Activated T-helper 2 cell treated with anti-CD3 and anti-CD28 coated beads, Interferon-gamma antibody, Interleukin-2, Interleukin-4, amounts not matched to agents 10 μg/mL and 5 μg/mL and 100 μg/mL, durations not matched to agents 14 hours and 24 hours and 36 hours (primary cell): ENCODE results near the gene RAPGEF3. TPM values are rescaled to one million over a fixed set of nuclear protein-coding genes. Genes with fewer than 3 reads are reported as not detected.

Source experiments
- DNase-seq: peaks from one replicate; pipeline ENCODE4 v3.0.0; 2021; ENCODE audit warnings: low spot score
- H3K27ac Mint-ChIP-seq: one replicate; pipeline ENCODE4 v1.8.0; 2021; ENCODE audit warnings: mixed read lengths
- H3K27me3 Mint-ChIP-seq: one replicate; pipeline ENCODE4 v1.8.0; 2021; ENCODE audit warnings: low read depth, mixed read lengths
- H3K36me3 Mint-ChIP-seq: one replicate; pipeline ENCODE4 v1.8.0; 2021; ENCODE audit warnings: low read depth, mixed read lengths
- H3K4me1 Mint-ChIP-seq: one replicate; pipeline ENCODE4 v1.8.0; 2021; ENCODE audit warnings: low read depth, mixed read lengths
- H3K4me3 Mint-ChIP-seq: one replicate; pipeline ENCODE4 v1.8.0; 2021; ENCODE audit warnings: low read depth, mild to moderate bottlenecking, moderate library complexity, mixed read lengths
- H3K9me3 Mint-ChIP-seq: one replicate; pipeline ENCODE4 v1.8.0; 2021; ENCODE audit warnings: mixed read lengths
- intact Hi-C: fragments of 100-400 bp; cut with micrococcal nuclease; formaldehyde crosslinking; loops from one replicate; pipeline ENCODE4 v1.15.1; 2023
- total RNA-seq: library from RNA; stranded (reverse); gene quantifications from 2 replicates; pipeline ENCODE4 v1.2.3, GENCODE V29; 2022

RAPGEF3 gene
- total RNA-seq, 1 donor from 2014 or later: 2.7 TPM

DNA sequence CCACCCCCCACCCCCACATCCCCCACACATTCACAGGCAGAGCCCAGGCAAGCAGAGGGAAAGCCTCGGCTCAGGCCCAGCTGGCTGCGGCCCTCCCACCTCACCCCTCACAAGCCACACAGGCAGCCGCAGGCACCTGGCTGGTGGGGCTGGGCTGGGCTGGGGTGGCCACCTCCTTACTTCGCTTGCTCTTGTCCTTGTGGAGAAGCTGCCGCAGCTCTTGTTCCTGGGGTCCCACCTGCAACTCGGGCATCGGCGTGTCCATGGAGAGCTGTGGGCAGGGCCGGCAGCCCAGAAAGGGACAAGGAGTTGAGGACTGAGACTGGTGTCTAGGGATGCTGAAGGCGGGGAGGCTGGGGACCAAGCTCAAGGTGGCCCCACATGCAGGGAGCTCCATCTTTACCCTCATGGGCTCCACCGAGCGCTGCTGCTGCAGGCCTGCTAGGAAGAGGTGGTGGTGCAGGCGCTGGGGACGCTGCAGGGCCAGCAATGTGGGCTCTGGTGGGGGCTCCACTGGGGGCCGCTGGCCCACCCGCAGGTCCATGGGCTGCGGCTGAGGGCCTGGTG is 39.8 kb upstream of the RAPGEF3 start:
- no peak overlapping the region for H3K4me3 Mint-ChIP-seq
- H3K27me3 Mint-ChIP-seq: no peaks in the 10 kb centered on the region
- peaks cover 64% of the 10 kb centered on the region for H3K36me3 Mint-ChIP-seq
- peaks cover 36% of the 10 kb centered on the region for H3K4me1 Mint-ChIP-seq
- intact Hi-C loops: no loop called here
- DNase-seq: no peak
- H3K27ac Mint-ChIP-seq: no peak overlapping the region
- H3K9me3 Mint-ChIP-seq: no peaks in the 10 kb centered on the region

GRCh38 chr12:47797441-47797840 is 38.8 kb upstream of the RAPGEF3 start:
- Mint-ChIP-seq H3K4me3 (no peak overlapping the region), H3K27ac (peak overlapping the region; percentile 52), H3K4me1 (peaks cover 26% of the 10 kb centered on the region), H3K9me3 (no peaks in the 10 kb centered on the region), H3K36me3 (peaks cover 61% of the 10 kb centered on the region), H3K27me3 (no peaks in the 10 kb centered on the region)
- no peak for DNase-seq
- intact Hi-C loops: no loop called here

GRCh38 chr12:47795814-47796411 is 37.2 kb upstream of the RAPGEF3 start:
- no peak overlapping the region for H3K4me3 Mint-ChIP-seq
- H3K36me3 Mint-ChIP-seq: peaks cover 65% of the 10 kb centered on the region
- H3K27me3 Mint-ChIP-seq: no peaks in the 10 kb centered on the region
- no peak for DNase-seq
- no peak overlapping the region for H3K27ac Mint-ChIP-seq
- intact Hi-C loops: no loop called here
- H3K4me1 Mint-ChIP-seq: peaks cover 13% of the 10 kb centered on the region
- no peaks in the 10 kb centered on the region for H3K9me3 Mint-ChIP-seq

GRCh38 chr12:47795121-47795813 is 36.6 kb upstream of the RAPGEF3 start:
- Mint-ChIP-seq H3K4me3 (no peak overlapping the region), H3K36me3 (peaks cover 70% of the 10 kb centered on the region), H3K9me3 (no peaks in the 10 kb centered on the region), H3K27me3 (no peaks in the 10 kb centered on the region), H3K4me1 (peaks cover 9% of the 10 kb centered on the region), H3K27ac (no peak overlapping the region)
- no peak for DNase-seq
- intact Hi-C loops: no loop called here

- Mint-ChIP-seq H3K36me3 (peaks cover 70% of the 10 kb centered on the region), H3K4me1 (peaks cover 8% of the 10 kb centered on the region), H3K27me3 (no peaks in the 10 kb centered on the region), H3K4me3 (no peak overlapping the region), H3K9me3 (no peaks in the 10 kb centered on the region), H3K27ac (no peak overlapping the region)
- no peak for DNase-seq
- intact Hi-C loops: no loop called here
Observed at GRCh38 chr12:47794679-47795078, 36.0 kb upstream of the RAPGEF3 start.

DNA sequence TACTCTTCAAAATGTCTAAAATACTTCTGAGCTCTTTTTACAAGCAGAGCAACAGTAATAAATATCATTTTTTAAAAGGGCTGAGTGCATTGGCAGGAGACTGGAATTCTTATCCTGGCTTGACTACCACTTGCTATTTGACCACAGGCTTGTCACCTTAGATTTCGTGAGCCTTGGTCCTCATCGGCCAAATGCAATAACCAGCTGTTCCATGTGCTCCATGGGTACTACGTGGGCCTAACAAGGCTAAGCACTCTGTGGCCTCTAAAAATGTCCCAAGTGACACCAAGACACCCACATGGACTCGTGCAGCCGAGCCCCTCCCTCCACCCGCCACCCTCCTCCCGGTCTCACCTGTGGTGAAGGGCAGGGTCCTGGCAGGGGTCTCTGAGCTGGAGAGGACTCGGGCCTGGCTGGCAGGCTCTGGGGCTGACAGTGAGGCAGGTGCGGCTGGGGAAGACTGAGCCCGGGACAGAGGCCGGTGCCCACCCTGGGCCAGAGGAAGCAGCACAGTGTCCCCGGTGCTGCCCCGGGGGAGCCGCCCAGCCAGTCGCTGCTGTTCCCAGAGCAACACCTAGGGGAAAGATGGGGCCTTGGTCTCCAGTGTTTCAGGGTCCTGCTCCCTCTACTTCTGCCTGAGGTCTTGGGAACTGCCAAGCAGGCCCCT is 34.5 kb upstream of the RAPGEF3 start:
- Mint-ChIP-seq H3K27me3 (no peaks in the 10 kb centered on the region), H3K9me3 (no peaks in the 10 kb centered on the region), H3K27ac (no peak overlapping the region), H3K4me3 (no peak overlapping the region), H3K36me3 (peaks cover 78% of the 10 kb centered on the region), H3K4me1 (peaks cover 7% of the 10 kb centered on the region)
- DNase-seq: no peak
- intact Hi-C loops: no loop called here

DNA sequence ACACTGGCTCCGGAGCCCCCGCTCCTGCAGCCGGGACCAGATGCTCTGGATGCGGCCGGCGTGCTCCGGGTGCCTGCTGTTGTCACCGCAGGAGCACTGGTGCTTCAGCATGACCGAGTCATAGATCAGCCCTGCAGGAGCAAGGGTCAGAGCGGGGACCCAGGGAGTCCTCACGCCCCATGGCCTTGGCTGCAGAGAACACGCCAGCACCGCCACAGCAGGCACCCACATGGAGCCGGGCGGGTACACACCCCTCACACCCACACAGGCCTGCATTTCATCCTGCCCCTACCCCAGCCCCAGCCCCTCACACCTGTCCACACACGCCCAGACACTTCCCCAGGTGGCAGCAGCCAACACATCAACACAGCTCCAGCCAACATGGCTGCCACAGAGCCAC is 33.2 kb upstream of the RAPGEF3 start:
- H3K4me3 Mint-ChIP-seq: no peak overlapping the region
- H3K27me3 Mint-ChIP-seq: no peaks in the 10 kb centered on the region
- peaks cover 79% of the 10 kb centered on the region for H3K36me3 Mint-ChIP-seq
- H3K27ac Mint-ChIP-seq: peak overlapping the region; percentile 6
- DNase-seq: no peak
- H3K4me1 Mint-ChIP-seq: peaks cover 3% of the 10 kb centered on the region
- no peaks in the 10 kb centered on the region for H3K9me3 Mint-ChIP-seq
- intact Hi-C loops: no loop called here

DNA sequence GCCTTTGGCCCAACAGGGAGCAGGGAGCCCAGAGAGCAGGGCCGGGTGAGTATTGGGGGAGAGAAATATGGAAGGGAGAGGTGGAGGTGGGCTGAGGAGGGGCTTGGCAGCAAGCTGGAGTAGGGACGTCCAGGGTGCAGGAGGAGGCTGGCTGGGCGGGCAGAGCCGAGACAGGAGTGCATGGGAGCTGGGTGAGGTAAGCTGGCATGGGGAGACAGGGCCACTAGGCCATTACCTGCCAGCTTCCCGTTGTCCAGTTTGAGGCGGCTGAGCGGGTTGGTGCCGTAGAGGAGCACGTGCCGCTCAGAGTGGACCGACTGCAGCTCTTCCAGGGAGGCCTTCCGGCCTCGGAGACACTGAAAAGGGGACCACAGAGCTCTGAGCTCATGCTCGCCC is 32.7 kb upstream of the RAPGEF3 start:
- no peak overlapping the region for H3K27ac Mint-ChIP-seq

GRCh38 chr12:47790676-47791350 is 32.1 kb upstream of the RAPGEF3 start:
- peaks cover 9% of the 10 kb centered on the region for H3K4me1 Mint-ChIP-seq
- H3K4me3 Mint-ChIP-seq: no peak overlapping the region
- peaks cover 88% of the 10 kb centered on the region for H3K36me3 Mint-ChIP-seq
- no peaks in the 10 kb centered on the region for H3K27me3 Mint-ChIP-seq
- no peak for DNase-seq
- no peak overlapping the region for H3K27ac Mint-ChIP-seq
- H3K9me3 Mint-ChIP-seq: no peaks in the 10 kb centered on the region
- intact Hi-C loops: no loop called here

More for the DNA sequence above, 32.7 kb upstream of the RAPGEF3 start:
- DNase-seq: no peak
- intact Hi-C loops: no loop called here
- peaks cover 82% of the 10 kb centered on the region for H3K36me3 Mint-ChIP-seq
- H3K9me3 Mint-ChIP-seq: no peaks in the 10 kb centered on the region
- no peak overlapping the region for H3K4me3 Mint-ChIP-seq
- peaks cover 5% of the 10 kb centered on the region for H3K4me1 Mint-ChIP-seq
- no peaks in the 10 kb centered on the region for H3K27me3 Mint-ChIP-seq

DNA sequence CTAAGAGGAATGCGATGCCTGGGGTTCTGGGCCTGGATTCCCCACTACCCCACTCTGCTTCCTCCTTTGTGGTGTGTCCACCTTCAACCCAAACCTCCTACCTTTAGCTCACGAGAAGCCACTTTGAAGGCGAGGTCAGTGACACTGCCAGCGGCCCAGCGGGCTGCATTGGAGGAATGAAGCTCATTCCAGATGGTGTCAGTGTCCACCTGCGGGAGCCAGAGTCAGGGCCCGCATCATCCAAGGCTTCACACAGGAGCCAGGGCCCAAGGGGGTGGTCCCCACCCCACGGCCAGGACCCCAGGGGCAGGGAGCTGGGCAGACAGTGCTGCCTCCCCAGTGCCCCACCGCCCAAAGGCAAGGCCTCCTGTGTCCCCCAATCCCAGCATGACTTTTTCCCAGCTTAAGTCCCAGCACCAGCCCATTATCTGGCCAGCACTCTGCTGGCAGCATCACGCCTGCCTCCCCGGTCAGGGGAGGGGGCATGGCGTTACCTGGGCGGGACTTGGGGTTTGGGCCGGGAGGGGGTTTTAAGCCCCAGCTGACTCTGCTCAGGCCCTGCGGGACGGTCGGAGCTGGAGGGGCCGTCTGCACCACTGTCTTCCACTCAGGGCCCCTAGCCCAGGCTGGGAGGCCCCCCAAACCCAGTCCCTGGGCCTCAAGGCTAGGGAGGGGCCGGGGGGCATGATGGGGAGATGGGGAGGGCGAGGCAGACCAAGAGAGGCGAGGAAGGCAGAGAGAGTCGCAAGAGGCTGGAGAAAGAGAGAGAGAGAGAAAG is 31.2 kb upstream of the RAPGEF3 start:
- Mint-ChIP-seq H3K9me3 (no peaks in the 10 kb centered on the region), H3K36me3 (peaks cover 88% of the 10 kb centered on the region), H3K27me3 (no peaks in the 10 kb centered on the region), H3K4me1 (peaks cover 9% of the 10 kb centered on the region), H3K27ac (no peak overlapping the region), H3K4me3 (no peak overlapping the region)
- no peak for DNase-seq
- intact Hi-C loops: no loop called here

DNA sequence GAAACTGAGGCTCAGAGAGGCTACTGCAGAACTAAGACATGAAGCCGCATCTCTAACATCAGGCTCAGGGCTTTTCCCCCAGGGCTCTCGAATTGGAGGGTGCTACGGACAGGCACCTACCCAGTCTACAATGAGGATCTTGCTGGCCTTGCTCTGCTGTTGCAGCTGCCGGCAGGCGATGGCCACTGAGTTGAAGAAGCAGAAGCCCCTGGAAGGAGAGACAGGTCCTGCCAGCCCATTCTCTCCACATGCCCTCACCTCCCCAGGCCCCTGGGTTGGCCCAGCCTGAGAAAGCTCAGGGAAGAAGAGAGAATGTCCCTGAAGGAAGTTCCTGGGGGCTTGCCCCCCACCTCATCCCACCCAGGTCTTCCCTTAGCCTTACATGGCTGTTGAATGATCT is 30.5 kb upstream of the RAPGEF3 start:
- no peak overlapping the region for H3K27ac Mint-ChIP-seq
- intact Hi-C loops: no loop called here
- no peaks in the 10 kb centered on the region for H3K27me3 Mint-ChIP-seq
- H3K4me1 Mint-ChIP-seq: peaks cover 9% of the 10 kb centered on the region
- DNase-seq: no peak
- no peaks in the 10 kb centered on the region for H3K9me3 Mint-ChIP-seq
- H3K36me3 Mint-ChIP-seq: peaks cover 90% of the 10 kb centered on the region
- H3K4me3 Mint-ChIP-seq: no peak overlapping the region

DNA sequence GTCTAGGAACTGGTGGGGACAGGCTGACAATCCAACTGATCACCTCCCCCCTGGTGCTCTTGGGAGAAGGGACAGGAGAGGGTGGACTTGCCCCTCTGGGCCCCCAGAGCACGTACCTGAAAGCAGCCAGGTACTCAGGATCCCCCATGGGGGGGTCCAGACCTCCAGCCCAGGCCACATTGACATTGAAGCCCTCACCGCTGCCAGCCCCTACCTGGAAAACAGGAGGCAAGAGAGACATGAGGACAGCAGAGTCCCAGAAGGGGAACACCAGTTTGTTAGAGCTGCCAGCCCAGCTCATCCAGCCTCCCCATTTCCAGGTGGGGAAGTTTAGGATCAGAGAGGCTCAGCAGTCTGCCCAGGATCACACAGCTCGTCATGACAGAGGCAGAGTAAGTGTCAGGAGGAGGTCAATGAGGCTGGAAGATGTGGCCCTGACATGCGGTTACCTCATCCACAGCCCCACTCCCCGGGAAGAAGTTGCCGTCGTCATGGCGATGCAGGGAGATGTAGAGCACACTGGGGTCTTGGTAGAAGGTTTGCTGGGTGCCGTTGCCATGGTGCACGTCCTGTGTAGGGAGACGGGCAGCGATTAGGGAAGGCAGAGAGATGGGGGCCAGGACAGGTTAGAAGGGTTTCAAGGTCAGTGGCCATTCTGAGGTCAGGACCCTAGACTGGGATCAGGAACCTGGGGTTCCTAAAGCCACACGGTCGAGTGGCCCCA is 29.1 kb upstream of the RAPGEF3 start:
- no peaks in the 10 kb centered on the region for H3K27me3 Mint-ChIP-seq
- peak overlapping the region; percentile 33 for H3K27ac Mint-ChIP-seq
- no peaks in the 10 kb centered on the region for H3K9me3 Mint-ChIP-seq
- no peak overlapping the region for H3K4me3 Mint-ChIP-seq
- H3K36me3 Mint-ChIP-seq: peaks cover 91% of the 10 kb centered on the region
- DNase-seq: no peak
- intact Hi-C loops: no loop called here
- peaks cover 6% of the 10 kb centered on the region for H3K4me1 Mint-ChIP-seq
